Measurements from ENCODE around the gene TREX2. TPM values are rescaled to one million over a fixed set of nuclear protein-coding genes. Genes with fewer than 3 reads are reported as not detected.

The TREX2 gene
- total and polyA plus RNA-seq, 2 of the 4 experiments (the other 2 are of a cell fraction), result 0.36 to 0.84 TPM

DNA sequence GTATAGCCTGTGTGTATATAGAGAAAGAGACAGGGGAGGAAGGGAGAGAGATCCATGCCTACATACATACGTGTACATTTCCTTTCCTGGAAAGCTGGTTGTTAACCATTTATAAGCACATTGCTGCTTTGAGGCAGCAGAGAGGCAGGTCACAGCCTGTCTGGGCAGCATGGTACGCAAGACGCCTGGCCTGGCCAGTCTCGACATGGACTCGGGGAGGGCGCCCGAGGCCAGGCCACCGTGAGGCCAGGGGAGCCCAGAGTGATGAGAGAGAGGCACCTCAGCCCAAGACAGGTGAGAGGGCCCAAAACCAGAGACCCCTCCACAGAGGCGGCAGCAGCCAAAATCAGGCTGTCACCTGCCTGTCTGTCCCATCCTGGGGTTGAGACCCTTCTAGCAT lies 3.9 kb downstream of the TREX2 start:
- Histone ChIP-seq H3K9me3 (ENCODE audit: control insufficient read depth, insufficient read depth, low read length) (peaks cover 6% of the 10 kb centered on the region), H3K56ac (ENCODE audit: extremely low read depth, insufficient read depth, low read length) (no peak overlapping the region), H3K79me1 (ENCODE audit: low read depth in 1 of 2, low read length in 2 of 2) (no peaks in the 10 kb centered on the region), H3K14ac (replicated peaks; ENCODE audit: low read depth, low read length) (no peak overlapping the region), H2AK5ac (ENCODE audit: low read depth, low read length) (no peak overlapping the region), H2BK20ac (ENCODE audit: low read depth, low read length) (no peak overlapping the region), H4K5ac (ENCODE audit: low read depth, low read length) (no peak overlapping the region), H2AK9ac (replicated peaks; ENCODE audit: low read depth, low read length, poor library complexity) (no peak overlapping the region), H2AFZ (replicated peaks; ENCODE audit: low read length, poor library complexity) (no peak overlapping the region), H3K27me3 (ENCODE audit: control insufficient read depth, insufficient read depth, low read length) (peaks cover 6% of the 10 kb centered on the region), H3K4me2 (ENCODE audit: low read depth, low read length) (no peak overlapping the region), H3K23ac (ENCODE audit: low read depth, low read length) (no peak overlapping the region), H3K36me3 (ENCODE audit: control insufficient read depth, insufficient read depth, low read length) (no peaks in the 10 kb centered on the region), H3K27ac (ENCODE audit: insufficient read depth, low read length) (no peak overlapping the region), H2BK5ac (ENCODE audit: low read depth, low read length, poor library complexity, severe bottlenecking) (no peak overlapping the region), H3K9me1 (ENCODE audit: insufficient read depth, low read length) (no peaks in the 10 kb centered on the region), H4K91ac (ENCODE audit: insufficient read depth, low read depth, low read length) (no peak overlapping the region), H3K4me3 (ENCODE audit: insufficient read depth, low read depth, low read length) (no peak overlapping the region), H4K8ac (ENCODE audit: low read depth in 2 of 2, low read length in 2 of 2) (no peak overlapping the region), H4K20me1 (ENCODE audit: insufficient read depth, low read length) (no peaks in the 10 kb centered on the region), H2BK15ac (ENCODE audit: low read depth, low read length) (no peak overlapping the region), H3K4me1 (ENCODE audit: control insufficient read depth, insufficient read depth, low read length) (no peaks in the 10 kb centered on the region), H3K18ac (ENCODE audit: low read depth, low read length) (no peak overlapping the region), H3K4ac (ENCODE audit: low read depth, low read length) (no peak overlapping the region), H3K9ac (ENCODE audit: low read depth, low read length) (no peak overlapping the region), H2BK120ac (ENCODE audit: low read depth, low read length) (no peak overlapping the region)
- WGBS, 2 experiments (ENCODE audit: extremely low coverage in 2 of 2, insufficient read length in 1 of 2), result 93% methylated on average over 2 of the region's 9 CpGs; no CpG with 5 or more reads in 1 of the 2 experiments
- POLR2A ChIA-PET (ENCODE audit: unreplicated experiment), result no interaction called here
- ATAC-seq (ENCODE audit: low read depth), result no peak
- DNase-seq, result no peak
- TF ChIP-seq NFE2L2 (IDR thresholded peaks at IDR 0.05; ENCODE audit: low read depth, low read length), result no peak
- TF ChIP-seq RCOR1 (IDR thresholded peaks at IDR 0.05; ENCODE audit: insufficient replicate concordance, low read length), result no peak
- no peak for TF ChIP-seq SMC3 (IDR thresholded peaks at IDR 0.05; ENCODE audit: low read depth, low read length)
- no peak for TF ChIP-seq BHLHE40 (IDR thresholded peaks at IDR 0.05; ENCODE audit: low read depth, low read length)
- no peak for TF ChIP-seq CEBPB (IDR thresholded peaks at IDR 0.05; ENCODE audit: low read depth, low read length)
- no peak for TF ChIP-seq CHD1 (IDR thresholded peaks at IDR 0.05; ENCODE audit: low read depth, low read length)
- TF ChIP-seq, protein P1, sequence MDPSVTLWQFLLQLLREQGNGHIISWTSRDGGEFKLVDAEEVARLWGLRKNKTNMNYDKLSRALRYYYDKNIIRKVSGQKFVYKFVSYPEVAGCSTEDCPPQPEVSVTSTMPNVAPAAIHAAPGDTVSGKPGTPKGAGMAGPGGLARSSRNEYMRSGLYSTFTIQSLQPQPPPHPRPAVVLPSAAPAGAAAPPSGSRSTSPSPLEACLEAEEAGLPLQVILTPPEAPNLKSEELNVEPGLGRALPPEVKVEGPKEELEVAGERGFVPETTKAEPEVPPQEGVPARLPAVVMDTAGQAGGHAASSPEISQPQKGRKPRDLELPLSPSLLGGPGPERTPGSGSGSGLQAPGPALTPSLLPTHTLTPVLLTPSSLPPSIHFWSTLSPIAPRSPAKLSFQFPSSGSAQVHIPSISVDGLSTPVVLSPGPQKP (IDR thresholded peaks at IDR 0.05; ENCODE audit: borderline replicate concordance, low read depth, low read length), result no peak
- TF ChIP-seq RAD21 (IDR thresholded peaks at IDR 0.05; ENCODE audit: low read length), result no peak
- no peak for TF ChIP-seq POLR2A (IDR thresholded peaks at IDR 0.05; ENCODE audit: low read depth, low read length)
- TF ChIP-seq, protein P2, sequence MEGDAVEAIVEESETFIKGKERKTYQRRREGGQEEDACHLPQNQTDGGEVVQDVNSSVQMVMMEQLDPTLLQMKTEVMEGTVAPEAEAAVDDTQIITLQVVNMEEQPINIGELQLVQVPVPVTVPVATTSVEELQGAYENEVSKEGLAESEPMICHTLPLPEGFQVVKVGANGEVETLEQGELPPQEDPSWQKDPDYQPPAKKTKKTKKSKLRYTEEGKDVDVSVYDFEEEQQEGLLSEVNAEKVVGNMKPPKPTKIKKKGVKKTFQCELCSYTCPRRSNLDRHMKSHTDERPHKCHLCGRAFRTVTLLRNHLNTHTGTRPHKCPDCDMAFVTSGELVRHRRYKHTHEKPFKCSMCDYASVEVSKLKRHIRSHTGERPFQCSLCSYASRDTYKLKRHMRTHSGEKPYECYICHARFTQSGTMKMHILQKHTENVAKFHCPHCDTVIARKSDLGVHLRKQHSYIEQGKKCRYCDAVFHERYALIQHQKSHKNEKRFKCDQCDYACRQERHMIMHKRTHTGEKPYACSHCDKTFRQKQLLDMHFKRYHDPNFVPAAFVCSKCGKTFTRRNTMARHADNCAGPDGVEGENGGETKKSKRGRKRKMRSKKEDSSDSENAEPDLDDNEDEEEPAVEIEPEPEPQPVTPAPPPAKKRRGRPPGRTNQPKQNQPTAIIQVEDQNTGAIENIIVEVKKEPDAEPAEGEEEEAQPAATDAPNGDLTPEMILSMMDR (conservative IDR thresholded peaks at IDR 0.05; ENCODE audit: low read depth, low read length), result no peak
- TF ChIP-seq MAFK (IDR thresholded peaks at IDR 0.05; ENCODE audit: low read depth, low read length), result no peak
- no peak for TF ChIP-seq MAZ (IDR thresholded peaks at IDR 0.05; ENCODE audit: borderline replicate concordance, low read depth, low read length)
- TF ChIP-seq, protein P3, sequence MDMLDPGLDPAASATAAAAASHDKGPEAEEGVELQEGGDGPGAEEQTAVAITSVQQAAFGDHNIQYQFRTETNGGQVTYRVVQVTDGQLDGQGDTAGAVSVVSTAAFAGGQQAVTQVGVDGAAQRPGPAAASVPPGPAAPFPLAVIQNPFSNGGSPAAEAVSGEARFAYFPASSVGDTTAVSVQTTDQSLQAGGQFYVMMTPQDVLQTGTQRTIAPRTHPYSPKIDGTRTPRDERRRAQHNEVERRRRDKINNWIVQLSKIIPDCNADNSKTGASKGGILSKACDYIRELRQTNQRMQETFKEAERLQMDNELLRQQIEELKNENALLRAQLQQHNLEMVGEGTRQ (IDR thresholded peaks at IDR 0.05; ENCODE audit: low read depth, low read length), result no peak
- no peak for TF ChIP-seq MXI1 (IDR thresholded peaks at IDR 0.05; ENCODE audit: borderline replicate concordance, low read depth, low read length)
- no peak for TF ChIP-seq FOS (IDR thresholded peaks at IDR 0.05; ENCODE audit: low read depth, low read length)
- no peak for TF ChIP-seq RFX5 (IDR thresholded peaks at IDR 0.05; ENCODE audit: low read depth, low read length)
- no TSS peak for BruUV-seq (replicated peaks)
- CTCF ChIA-PET, result no interaction called here
- intact Hi-C loops (cut with micrococcal nuclease) (no loop called here), in situ Hi-C loops (cut with MboI; ENCODE audit: low sequenced_read_pairs) (no loop called here), dilution Hi-C loops (cut with HindIII; ENCODE audit: low sequenced_read_pairs, unreplicated experiment) (no loop called here)

Data from IMR-90 (cell line).